Brain microvascular endothelial cell (primary cell): ENCODE measurements around the gene CABLES1.

Source experiments
- DNase-seq: peaks from one replicate; pipeline ENCODE4 v3.0.0-alpha.2; 2020
- H3K27ac ChIP-seq: fragments of 250-450 bp; sonication (Bioruptor Pico); 2 replicates; pipeline ENCODE4 v1.5.1; 2020; ENCODE audit warnings: mild to moderate bottlenecking, moderate library complexity
- H3K27me3 ChIP-seq: fragments of 250-450 bp; sonication (Bioruptor Pico); replicated peaks from 2 replicates; pipeline ENCODE4 v1.5.1; 2020; ENCODE audit warnings: mild to moderate bottlenecking
- H3K36me3 ChIP-seq: fragments of 250-450 bp; sonication (Bioruptor Pico); replicated peaks from 2 replicates; pipeline ENCODE4 v1.5.1; 2020; ENCODE audit warnings: mild to moderate bottlenecking
- H3K4me3 ChIP-seq: 2 replicates; pipeline ENCODE4 v1.5.1; 2011; ENCODE audit warnings: low read depth, mild to moderate bottlenecking, control low read depth, low read length, moderate library complexity
- CTCF ChIP-seq: IDR thresholded peaks from 2 replicates; pipeline ENCODE4 v1.5.1; 2011; ENCODE audit warnings: low read depth, mild to moderate bottlenecking, moderate library complexity, low read length, control low read depth, inconsistent platforms; ENCODE audit errors: missing control alignments
- in situ Hi-C: cut with HindIII; loops from 2 replicates; pipeline ENCODE4 v1.10.0; 2017; ENCODE audit warnings: low sequenced_read_pairs, low pct_ligation_motif_present

Gene CABLES1

DNA sequence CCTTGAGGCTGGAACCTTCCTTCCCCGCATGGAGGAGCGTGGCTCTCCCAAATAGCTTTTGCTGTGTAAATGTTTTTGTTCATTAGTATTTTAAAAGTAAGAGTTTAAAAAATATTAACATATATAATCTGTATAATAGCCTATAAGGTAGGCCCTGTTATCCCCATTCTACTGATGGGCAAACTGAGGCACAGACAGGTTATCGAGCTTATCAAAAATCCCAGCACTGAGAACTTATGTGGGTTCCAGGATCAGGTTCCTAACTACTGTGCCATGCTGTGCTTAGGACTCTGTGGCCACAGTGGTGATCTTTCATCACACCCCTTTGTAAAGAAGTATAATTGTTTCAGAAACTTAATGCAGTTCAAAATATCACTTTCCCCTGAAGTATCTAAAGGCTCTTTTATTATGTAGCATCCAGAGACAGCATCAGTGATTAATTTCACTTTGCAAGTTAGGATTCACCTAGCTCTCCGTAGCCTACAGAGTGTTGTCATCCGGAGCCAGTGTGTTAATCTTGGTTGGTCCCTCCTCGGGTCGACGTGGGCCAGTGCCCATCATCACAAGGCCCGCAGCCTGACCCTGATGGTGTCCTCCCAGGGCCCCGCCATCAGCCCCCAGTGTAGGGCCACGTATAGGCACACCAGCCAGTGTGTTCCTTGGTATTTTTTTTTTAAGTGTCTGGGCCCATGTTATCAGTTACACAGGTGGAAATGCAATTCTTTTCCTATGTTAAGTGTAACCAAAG is 28.7 kb downstream of the CABLES1 start:
- Histone ChIP-seq H3K4me3 (no peak overlapping the region), H3K27me3 (no peaks in the 10 kb centered on the region), H3K27ac (no peak overlapping the region), H3K36me3 (no peaks in the 10 kb centered on the region)
- no peak for TF ChIP-seq CTCF
- no peak for DNase-seq
- in situ Hi-C loops, result no loop called here

GRCh38 chr18:23165271-23166068 is 30.2 kb downstream of the CABLES1 start:
- no peak overlapping the region for H3K27ac ChIP-seq
- no peaks in the 10 kb centered on the region for H3K36me3 ChIP-seq
- H3K4me3 ChIP-seq, result no peak overlapping the region
- no peak for TF ChIP-seq CTCF
- no peaks in the 10 kb centered on the region for H3K27me3 ChIP-seq
- no peak for DNase-seq
- in situ Hi-C loops, result no loop called here

DNA sequence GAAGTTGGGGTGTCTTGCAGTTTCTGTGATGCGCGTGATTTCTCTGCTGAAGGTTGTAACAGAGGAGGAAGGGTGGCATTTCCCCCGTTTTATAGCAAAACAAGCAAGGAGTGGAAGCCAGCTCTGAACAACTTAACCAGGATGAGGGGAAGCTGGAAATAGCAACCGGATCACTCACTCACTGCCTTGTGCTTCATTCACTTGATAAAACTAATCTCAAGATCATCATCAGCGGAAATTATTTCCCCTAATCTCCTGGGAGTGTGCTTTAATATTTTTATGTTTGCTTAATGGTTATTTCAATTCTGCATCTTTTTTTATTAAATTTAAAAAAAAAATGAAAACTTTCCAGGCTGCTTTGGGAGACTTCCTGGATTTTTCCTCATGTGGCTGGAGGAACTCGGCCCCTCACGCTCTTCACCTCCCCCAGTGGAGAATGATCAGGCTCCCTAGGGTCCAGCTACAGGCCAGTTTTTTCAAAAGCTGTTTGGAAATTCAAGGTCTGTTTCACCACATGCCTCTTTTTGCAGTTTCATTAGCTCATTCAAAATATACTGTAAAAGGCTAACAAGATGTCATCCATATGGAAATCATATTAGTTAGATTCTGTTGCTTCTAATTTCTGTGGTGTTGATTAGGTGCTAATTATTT is 31.7 kb downstream of the CABLES1 start:
- Histone ChIP-seq H3K4me3 (no peak overlapping the region), H3K27ac (no peak overlapping the region), H3K36me3 (no peaks in the 10 kb centered on the region), H3K27me3 (no peaks in the 10 kb centered on the region)
- peak; percentile 31 for DNase-seq
- in situ Hi-C loops, result no loop called here
- TF ChIP-seq CTCF, result no peak

DNA sequence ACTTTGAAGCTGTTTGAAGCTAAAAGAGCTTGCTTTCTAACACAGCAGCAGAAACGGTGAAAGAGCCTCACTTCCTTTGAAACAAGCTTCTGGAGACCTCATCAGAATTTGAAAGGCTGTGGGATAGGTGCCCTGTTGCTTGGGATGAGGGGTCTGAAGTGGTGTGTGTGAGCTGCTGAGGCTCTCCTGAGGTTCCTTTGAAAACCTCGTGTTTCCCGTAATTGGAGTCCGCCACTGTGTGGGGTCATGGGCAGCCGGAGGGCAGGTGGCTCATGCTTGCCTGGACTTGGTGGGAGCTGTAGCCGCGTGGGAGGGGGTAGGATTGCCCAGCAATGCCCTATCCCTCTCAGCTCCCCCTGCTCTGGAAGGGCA is 34.4 kb downstream of the CABLES1 start:
- in situ Hi-C loops, result no loop called here
- H3K27ac ChIP-seq, result no peak overlapping the region
- H3K4me3 ChIP-seq, result no peak overlapping the region
- H3K36me3 ChIP-seq, result no peaks in the 10 kb centered on the region
- no peak for TF ChIP-seq CTCF
- no peaks in the 10 kb centered on the region for H3K27me3 ChIP-seq
- no peak for DNase-seq

GRCh38 chr18:23170137-23170536 is 34.9 kb downstream of the CABLES1 start:
- Histone ChIP-seq H3K4me3 (no peak overlapping the region), H3K27ac (no peak overlapping the region), H3K27me3 (no peaks in the 10 kb centered on the region), H3K36me3 (no peaks in the 10 kb centered on the region)
- in situ Hi-C loops, result no loop called here
- DNase-seq, result no peak
- TF ChIP-seq CTCF, result no peak
